Sigmoid colon (tissue), 4 donors: ENCODE results near the gene DCANP1.

Experiments used
- POLR2A ChIP-seq, 2 donors: fragments of 450-650 bp; IDR thresholded peaks; one replicate each; pipeline ENCODE4 v1.6.1; 2016; ENCODE audit warnings: antibody characterized with exemption in 2 of 2, mild to moderate bottlenecking in 2 of 2, moderate library complexity in 2 of 2
- POLR2AphosphoS5 ChIP-seq, 4 donors: sonication (generic); formaldehyde crosslinking; IDR thresholded peaks; one replicate each; pipeline ENCODE4 v1.6.1; 2017; ENCODE audit warnings: antibody characterized with exemption in 4 of 4
- TF ChIP-seq, protein P1 (sequence below), 4 experiments: fragments of 450-650 bp in 3 of 4; fragments of 200-600 bp in 1 of 4; IDR thresholded peaks; one replicate each; pipeline ENCODE4 v1.5.1; 2016 to 2019; ENCODE audit warnings: antibody characterized with exemption in 4 of 4, mild to moderate bottlenecking in 3 of 4, moderate library complexity in 2 of 4

GRCh38 chr5:135476615-135477581 is 29.8 kb upstream of the DCANP1 start:
- TF ChIP-seq, protein P1, sequence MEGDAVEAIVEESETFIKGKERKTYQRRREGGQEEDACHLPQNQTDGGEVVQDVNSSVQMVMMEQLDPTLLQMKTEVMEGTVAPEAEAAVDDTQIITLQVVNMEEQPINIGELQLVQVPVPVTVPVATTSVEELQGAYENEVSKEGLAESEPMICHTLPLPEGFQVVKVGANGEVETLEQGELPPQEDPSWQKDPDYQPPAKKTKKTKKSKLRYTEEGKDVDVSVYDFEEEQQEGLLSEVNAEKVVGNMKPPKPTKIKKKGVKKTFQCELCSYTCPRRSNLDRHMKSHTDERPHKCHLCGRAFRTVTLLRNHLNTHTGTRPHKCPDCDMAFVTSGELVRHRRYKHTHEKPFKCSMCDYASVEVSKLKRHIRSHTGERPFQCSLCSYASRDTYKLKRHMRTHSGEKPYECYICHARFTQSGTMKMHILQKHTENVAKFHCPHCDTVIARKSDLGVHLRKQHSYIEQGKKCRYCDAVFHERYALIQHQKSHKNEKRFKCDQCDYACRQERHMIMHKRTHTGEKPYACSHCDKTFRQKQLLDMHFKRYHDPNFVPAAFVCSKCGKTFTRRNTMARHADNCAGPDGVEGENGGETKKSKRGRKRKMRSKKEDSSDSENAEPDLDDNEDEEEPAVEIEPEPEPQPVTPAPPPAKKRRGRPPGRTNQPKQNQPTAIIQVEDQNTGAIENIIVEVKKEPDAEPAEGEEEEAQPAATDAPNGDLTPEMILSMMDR (IDR thresholded peaks at IDR 0.05) = no peak
- TF ChIP-seq POLR2AphosphoS5 (IDR thresholded peaks at IDR 0.05) (no peak), POLR2A (IDR thresholded peaks at IDR 0.05) (no peak)
